HCT116 (cell line): ENCODE data around the gene CDH23. TPM values are rescaled to one million over a fixed set of nuclear protein-coding genes. Genes with fewer than 3 reads are reported as not detected.

ENCODE experiments used
- ATAC-seq: fragments of 200-7000 bp; cut with Tn5 transposase; 2 replicates; pipeline ENCODE4 v1.9.1; 2020; ENCODE audit warnings: mild to moderate bottlenecking, moderate library complexity
- BruUV-seq: library from RNA; stranded (reverse); fragments of 400-500 nt; replicated peaks from 2 replicates; lab custom pipeline; 2021; lab: Mats Ljungman, UMichigan
- CTCF ChIA-PET: fragments of 300-600 bp; sonication (Branson Sonifier 250); formaldehyde crosslinking; loops from one replicate; lab custom pipeline; 2021; ENCODE audit warnings: antibody characterized with exemption; lab: Charles Lee
- POLR2A ChIA-PET: fragments of 300-600, 350-600 bp; sonication (Branson Sonifier 250); formaldehyde crosslinking; loops from one replicate; lab custom pipeline; 2021; ENCODE audit warnings: antibody characterized with exemption; lab: Charles Lee
- RAD21 ChIA-PET, 2 experiments: fragments of 300-600 bp; sonication (Branson Sonifier 250); formaldehyde crosslinking; loops; one replicate each; lab custom pipeline; 2023; ENCODE audit warnings: low total read pairs in 2 of 2; ENCODE audit not compliant: uncharacterized antibody in 2 of 2, unreplicated experiment in 2 of 2, low non-redundant PET in 1 of 2; lab: Charles Lee
- DNase-seq: peaks from one replicate; pipeline ENCODE4 v3.0.0-alpha.2; 2010; ENCODE audit warnings: low read depth, low spot score
- H2AFZ ChIP-seq: fragments of 200-600 bp; shearing (Covaris generic), sonication (generic); 2 replicates; pipeline ENCODE4 v1.6.1; 2017; ENCODE audit warnings: low read depth, mixed run types, mixed read lengths, antibody characterized with exemption, low read length; ENCODE audit not compliant: poor library complexity, severe bottlenecking
- H3K27ac ChIP-seq: 2 replicates; pipeline ENCODE4 v1.5.1; 2012; ENCODE audit warnings: low read depth, low read length
- H3K27me3 ChIP-seq: fragments of 200-600 bp; sonication (generic); 2 replicates; pipeline ENCODE4 v1.6.1; 2016; ENCODE audit warnings: mixed run types, low read length, mixed read lengths; ENCODE audit not compliant: insufficient read depth
- H3K36me3 ChIP-seq, 2 experiments: fragments of 200-500 bp in 1 of 2; fragments of 200-600 bp in 1 of 2; sonication (Bioruptor generic) in 1 of 2; sonication (generic) in 1 of 2; 2 replicates each; pipeline versions ENCODE4 v1.5.1 to v1.6.1; 2014 to 2016; ENCODE audit warnings: low read length in 2 of 2, inconsistent platforms in 1 of 2, mixed read lengths in 1 of 2, mixed run types in 1 of 2; ENCODE audit not compliant: insufficient read depth in 2 of 2, control insufficient read depth in 1 of 2
- H3K4me1 ChIP-seq, 2 experiments: fragments of 200-600 bp in 1 of 2; sonication (generic) in 1 of 2; 2 replicates each; pipeline versions ENCODE4 v1.5.1 to v1.6.1; 2012 to 2017; ENCODE audit warnings: low read length in 2 of 2, inconsistent platforms in 1 of 2, mild to moderate bottlenecking in 1 of 2, mixed read lengths in 1 of 2, mixed run types in 1 of 2, moderate library complexity in 1 of 2; ENCODE audit not compliant: insufficient read depth in 2 of 2, control insufficient read depth in 1 of 2
- H3K4me2 ChIP-seq: fragments of 200-600 bp; sonication (generic); 2 replicates; pipeline ENCODE4 v1.6.1; 2017; ENCODE audit warnings: mixed run types, low read length, mixed read lengths
- H3K4me3 ChIP-seq, 2 experiments: fragments of 200-600 bp in 1 of 2; sonication (generic) in 1 of 2; replicated peaks in 1 of 2; 2 replicates each; pipeline ENCODE4 v1.5.1; 2011 to 2016; ENCODE audit warnings: low read length in 2 of 2, control low read depth in 1 of 2, low read depth in 1 of 2, mild to moderate bottlenecking in 1 of 2, mixed read lengths in 1 of 2, mixed run types in 1 of 2
- H3K79me2 ChIP-seq: fragments of 200-600 bp; sonication (generic); 2 replicates; pipeline ENCODE4 v1.6.1; 2017; ENCODE audit warnings: mild to moderate bottlenecking, mixed run types, low read length, moderate library complexity, mixed read lengths; ENCODE audit not compliant: insufficient read depth
- H3K9ac ChIP-seq: fragments of 200-600 bp; sonication (generic); 2 replicates; pipeline ENCODE4 v1.6.1; 2016; ENCODE audit warnings: low read length, mixed read lengths
- H3K9me2 ChIP-seq: fragments of 200-600 bp; sonication (generic), shearing (Covaris generic); 2 replicates; pipeline ENCODE4 v1.6.1; 2017; ENCODE audit warnings: mixed run types, mild to moderate bottlenecking, moderate library complexity; ENCODE audit not compliant: insufficient read depth
- H3K9me3 ChIP-seq, 2 experiments: fragments of 200-500 bp in 1 of 2; fragments of 200-600 bp in 1 of 2; sonication (Bioruptor generic) in 1 of 2; sonication (generic) in 1 of 2; 2 replicates each; pipeline ENCODE4 v1.6.1; 2014 to 2017; ENCODE audit warnings: low read length in 2 of 2, mixed read lengths in 2 of 2, inconsistent platforms in 1 of 2, low read depth in 1 of 2, mild to moderate bottlenecking in 1 of 2, mixed run types in 1 of 2, moderate library complexity in 1 of 2; ENCODE audit not compliant: control insufficient read depth in 1 of 2, insufficient read depth in 1 of 2
- H4K20me1 ChIP-seq: fragments of 200-600 bp; sonication (generic), shearing (Covaris generic); 2 replicates; pipeline ENCODE4 v1.6.1; 2017; ENCODE audit warnings: mixed run types, mild to moderate bottlenecking, moderate library complexity; ENCODE audit not compliant: insufficient read depth
- CEBPB ChIP-seq: IDR thresholded peaks from 2 replicates; pipeline ENCODE4 v1.6.1; 2012; ENCODE audit warnings: low read depth
- EGR1 ChIP-seq: IDR thresholded peaks from 2 replicates; pipeline ENCODE4 v1.6.1; 2012; ENCODE audit warnings: low read depth
- ELF1 ChIP-seq: IDR thresholded peaks from 2 replicates; pipeline ENCODE4 v1.6.1; 2012; ENCODE audit warnings: low read depth, borderline replicate concordance
- EZH2 ChIP-seq: fragments of 200-600 bp; sonication (generic); IDR thresholded peaks from 2 replicates; pipeline ENCODE4 v1.6.1; 2017; ENCODE audit warnings: antibody characterized with exemption, mixed run types
- EZH2phosphoT487 ChIP-seq: fragments of 200-600 bp; IDR thresholded peaks from 2 replicates; pipeline ENCODE4 v1.6.1; 2018; ENCODE audit warnings: antibody characterized with exemption, borderline replicate concordance
- FOSL1 ChIP-seq: IDR thresholded peaks from 2 replicates; pipeline ENCODE4 v1.6.1; 2012; ENCODE audit warnings: low read depth
- POLR2A ChIP-seq: IDR thresholded peaks from 2 replicates; pipeline ENCODE4 v1.7.0; 2011; ENCODE audit warnings: borderline replicate concordance; ENCODE audit not compliant: insufficient read depth, insufficient read length; ENCODE audit errors: extremely low read depth
- POLR2AphosphoS5 ChIP-seq: IDR thresholded peaks from 2 replicates; pipeline ENCODE4 v1.6.1; 2011; ENCODE audit warnings: mild to moderate bottlenecking, low read depth, low read length, moderate library complexity
- RAD21 ChIP-seq: IDR thresholded peaks from 2 replicates; pipeline ENCODE4 v1.6.1; 2012; ENCODE audit warnings: low read depth, mild to moderate bottlenecking
- SIN3A ChIP-seq: IDR thresholded peaks from 2 replicates; pipeline ENCODE4 v1.6.1; 2012; ENCODE audit warnings: low read depth
- SP1 ChIP-seq: IDR thresholded peaks from 2 replicates; pipeline ENCODE4 v1.6.1; 2012; ENCODE audit warnings: low read depth
- SRF ChIP-seq: IDR thresholded peaks from 2 replicates; pipeline ENCODE4 v1.6.1; 2012; ENCODE audit warnings: low read depth
- YY1 ChIP-seq: IDR thresholded peaks from 2 replicates; pipeline ENCODE4 v1.6.1; 2011; ENCODE audit warnings: low read length, low read depth, moderate library complexity, mild to moderate bottlenecking; ENCODE audit not compliant: insufficient replicate concordance; ENCODE audit errors: extremely low read depth
- ZNF274 ChIP-seq: fragments of 200-500 bp; sonication (Bioruptor generic); IDR thresholded peaks from 2 replicates; pipeline ENCODE4 v1.6.1; 2014; ENCODE audit warnings: mild to moderate bottlenecking, low read depth, low read length, inconsistent platforms
- intact Hi-C: fragments of 100-400 bp; cut with micrococcal nuclease; formaldehyde crosslinking; loops from 2 replicates; pipeline ENCODE4 v1.10.0; 2022
- total RNA-seq: library from RNA; stranded (reverse); gene quantifications from one replicate; pipeline ENCODE4 v1.2.1, GENCODE V29; 2021; ENCODE audit not compliant: unreplicated experiment
- TF ChIP-seq, protein P1 (sequence below), 3 experiments: fragments of 200-600 bp in 1 of 3; sonication (generic) in 1 of 3; IDR thresholded peaks in 2 of 3; conservative IDR thresholded peaks in 1 of 3; 2 replicates each; pipeline ENCODE4 v1.5.1; 2012 to 2017; ENCODE audit warnings: low read depth in 2 of 3, low read length in 2 of 3, antibody characterized with exemption in 1 of 3, borderline replicate concordance in 1 of 3, control low read depth in 1 of 3, mild to moderate bottlenecking in 1 of 3, mixed read lengths in 1 of 3, mixed run types in 1 of 3, moderate library complexity in 1 of 3; ENCODE audit not compliant: insufficient read depth in 1 of 3
- TF ChIP-seq, protein P2 (sequence below): IDR thresholded peaks from 2 replicates; pipeline ENCODE4 v1.6.1; 2012
- TF ChIP-seq, protein P3 (sequence below): IDR thresholded peaks from 2 replicates; pipeline ENCODE4 v1.6.1; 2012
- TF ChIP-seq, protein P4 (sequence below): IDR thresholded peaks from 2 replicates; pipeline ENCODE4 v1.6.1; 2012; ENCODE audit warnings: low read depth

The CDH23 gene
- total RNA-seq, 1 experiment from 2014 or later, result not detected

DNA sequence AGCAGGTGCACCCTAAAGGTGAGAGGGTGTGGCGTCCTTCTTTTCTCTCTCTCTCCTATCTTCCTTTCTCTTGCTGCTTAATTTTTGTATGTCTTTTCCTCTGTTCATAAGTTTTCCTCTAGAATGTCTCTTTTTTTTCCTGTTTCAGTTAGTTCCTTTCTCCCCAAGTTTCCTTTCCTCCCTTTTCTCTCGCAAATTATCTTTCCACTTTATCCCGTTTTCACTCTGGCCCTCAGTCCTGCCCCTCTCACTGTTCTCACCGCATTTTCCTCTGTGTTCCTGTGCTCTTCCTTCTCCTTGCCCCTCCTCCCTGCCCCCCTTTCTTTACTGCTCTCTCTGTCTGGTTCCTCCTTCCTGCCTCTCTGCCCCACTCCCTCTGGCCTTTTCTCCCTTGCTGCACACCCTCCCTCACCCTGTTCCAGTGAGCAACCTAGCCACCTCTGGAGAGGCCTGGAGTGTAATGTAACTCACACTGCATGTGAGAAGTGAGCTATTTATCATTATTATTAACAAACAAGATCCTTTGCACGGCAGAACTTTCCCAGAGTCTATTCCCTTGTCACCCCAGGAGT lies 164.4 kb downstream of the CDH23 start (continued):
- TF ChIP-seq, protein P1, sequence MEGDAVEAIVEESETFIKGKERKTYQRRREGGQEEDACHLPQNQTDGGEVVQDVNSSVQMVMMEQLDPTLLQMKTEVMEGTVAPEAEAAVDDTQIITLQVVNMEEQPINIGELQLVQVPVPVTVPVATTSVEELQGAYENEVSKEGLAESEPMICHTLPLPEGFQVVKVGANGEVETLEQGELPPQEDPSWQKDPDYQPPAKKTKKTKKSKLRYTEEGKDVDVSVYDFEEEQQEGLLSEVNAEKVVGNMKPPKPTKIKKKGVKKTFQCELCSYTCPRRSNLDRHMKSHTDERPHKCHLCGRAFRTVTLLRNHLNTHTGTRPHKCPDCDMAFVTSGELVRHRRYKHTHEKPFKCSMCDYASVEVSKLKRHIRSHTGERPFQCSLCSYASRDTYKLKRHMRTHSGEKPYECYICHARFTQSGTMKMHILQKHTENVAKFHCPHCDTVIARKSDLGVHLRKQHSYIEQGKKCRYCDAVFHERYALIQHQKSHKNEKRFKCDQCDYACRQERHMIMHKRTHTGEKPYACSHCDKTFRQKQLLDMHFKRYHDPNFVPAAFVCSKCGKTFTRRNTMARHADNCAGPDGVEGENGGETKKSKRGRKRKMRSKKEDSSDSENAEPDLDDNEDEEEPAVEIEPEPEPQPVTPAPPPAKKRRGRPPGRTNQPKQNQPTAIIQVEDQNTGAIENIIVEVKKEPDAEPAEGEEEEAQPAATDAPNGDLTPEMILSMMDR (IDR thresholded peaks at IDR 0.05 in 2 of 3, conservative IDR thresholded peaks at IDR 0.05 in 1 of 3; ENCODE audit: borderline replicate concordance in 1 of 3, insufficient read depth in 1 of 3, low read depth in 2 of 3, low read length in 2 of 3), result no peak
- TF ChIP-seq EGR1, result no peak
- no peak for TF ChIP-seq CEBPB
- TF ChIP-seq ZNF274, result no peak

DNA sequence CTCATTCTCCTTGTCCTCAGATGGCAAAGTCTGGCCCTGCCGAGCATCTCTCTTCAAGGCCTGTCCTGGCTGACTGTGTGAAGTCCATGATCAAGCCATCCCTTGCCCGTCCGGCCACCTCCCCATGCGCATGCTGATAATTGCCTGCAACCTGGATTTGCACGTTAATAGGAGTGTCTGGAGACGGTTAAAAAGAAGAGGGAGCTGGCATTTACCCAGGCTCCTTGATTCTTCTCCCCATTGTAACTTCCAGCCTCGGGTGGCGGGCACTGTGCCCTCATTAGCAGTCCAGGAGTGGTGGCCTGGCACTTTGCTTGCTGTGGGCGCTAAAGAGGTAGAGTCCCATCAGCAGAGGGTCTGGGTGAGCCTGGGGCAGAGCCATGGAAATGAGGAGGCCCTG lies 165.5 kb downstream of the CDH23 start:
- POLR2A ChIA-PET, result no interaction called here
- intact Hi-C loops, result no loop called here
- TF ChIP-seq, protein P1 (IDR thresholded peaks at IDR 0.05 in 2 of 3, conservative IDR thresholded peaks at IDR 0.05 in 1 of 3; ENCODE audit: borderline replicate concordance in 1 of 3, insufficient read depth in 1 of 3, low read depth in 2 of 3, low read length in 2 of 3), result no peak
- TF ChIP-seq EZH2, result no peak
- TF ChIP-seq ELF1, result no peak
- no peak for TF ChIP-seq YY1
- TF ChIP-seq, protein P2, sequence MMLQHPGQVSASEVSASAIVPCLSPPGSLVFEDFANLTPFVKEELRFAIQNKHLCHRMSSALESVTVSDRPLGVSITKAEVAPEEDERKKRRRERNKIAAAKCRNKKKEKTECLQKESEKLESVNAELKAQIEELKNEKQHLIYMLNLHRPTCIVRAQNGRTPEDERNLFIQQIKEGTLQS, result no peak
- no peak for TF ChIP-seq EZH2phosphoT487
- TF ChIP-seq SIN3A, result no peak
- TF ChIP-seq POLR2AphosphoS5, result no peak
- TF ChIP-seq POLR2A, result no peak
- TF ChIP-seq ZNF274, result no peak
- TF ChIP-seq FOSL1, result no peak
- no peak for TF ChIP-seq SRF
- TF ChIP-seq RAD21, result no peak
- TF ChIP-seq, protein P3, sequence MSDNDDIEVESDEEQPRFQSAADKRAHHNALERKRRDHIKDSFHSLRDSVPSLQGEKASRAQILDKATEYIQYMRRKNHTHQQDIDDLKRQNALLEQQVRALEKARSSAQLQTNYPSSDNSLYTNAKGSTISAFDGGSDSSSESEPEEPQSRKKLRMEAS, result no peak
- no peak for TF ChIP-seq SP1
- TF ChIP-seq, protein P4, sequence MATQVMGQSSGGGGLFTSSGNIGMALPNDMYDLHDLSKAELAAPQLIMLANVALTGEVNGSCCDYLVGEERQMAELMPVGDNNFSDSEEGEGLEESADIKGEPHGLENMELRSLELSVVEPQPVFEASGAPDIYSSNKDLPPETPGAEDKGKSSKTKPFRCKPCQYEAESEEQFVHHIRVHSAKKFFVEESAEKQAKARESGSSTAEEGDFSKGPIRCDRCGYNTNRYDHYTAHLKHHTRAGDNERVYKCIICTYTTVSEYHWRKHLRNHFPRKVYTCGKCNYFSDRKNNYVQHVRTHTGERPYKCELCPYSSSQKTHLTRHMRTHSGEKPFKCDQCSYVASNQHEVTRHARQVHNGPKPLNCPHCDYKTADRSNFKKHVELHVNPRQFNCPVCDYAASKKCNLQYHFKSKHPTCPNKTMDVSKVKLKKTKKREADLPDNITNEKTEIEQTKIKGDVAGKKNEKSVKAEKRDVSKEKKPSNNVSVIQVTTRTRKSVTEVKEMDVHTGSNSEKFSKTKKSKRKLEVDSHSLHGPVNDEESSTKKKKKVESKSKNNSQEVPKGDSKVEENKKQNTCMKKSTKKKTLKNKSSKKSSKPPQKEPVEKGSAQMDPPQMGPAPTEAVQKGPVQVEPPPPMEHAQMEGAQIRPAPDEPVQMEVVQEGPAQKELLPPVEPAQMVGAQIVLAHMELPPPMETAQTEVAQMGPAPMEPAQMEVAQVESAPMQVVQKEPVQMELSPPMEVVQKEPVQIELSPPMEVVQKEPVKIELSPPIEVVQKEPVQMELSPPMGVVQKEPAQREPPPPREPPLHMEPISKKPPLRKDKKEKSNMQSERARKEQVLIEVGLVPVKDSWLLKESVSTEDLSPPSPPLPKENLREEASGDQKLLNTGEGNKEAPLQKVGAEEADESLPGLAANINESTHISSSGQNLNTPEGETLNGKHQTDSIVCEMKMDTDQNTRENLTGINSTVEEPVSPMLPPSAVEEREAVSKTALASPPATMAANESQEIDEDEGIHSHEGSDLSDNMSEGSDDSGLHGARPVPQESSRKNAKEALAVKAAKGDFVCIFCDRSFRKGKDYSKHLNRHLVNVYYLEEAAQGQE, result no peak
- no peak for TF ChIP-seq EGR1

More for the DNA sequence above, 165.5 kb downstream of the CDH23 start:
- ChIA-PET CTCF (no interaction called here), RAD21 (no interaction called here)
- Histone ChIP-seq H3K4me3 (no peak overlapping the region), H3K27me3 (peaks cover 23% of the 10 kb centered on the region; the same call in 1 of the 2 replicates), H3K4me2 (no peak overlapping the region), H2AFZ (no peak overlapping the region), H3K4me1 (no peaks in the 10 kb centered on the region), H3K9me3 (no peaks in the 10 kb centered on the region), H3K9ac (no peak overlapping the region), H4K20me1 (no peaks in the 10 kb centered on the region), H3K79me2 (no peaks in the 10 kb centered on the region), H3K9me2 (no peaks in the 10 kb centered on the region), H3K36me3 (no peaks in the 10 kb centered on the region), H3K27ac (no peak overlapping the region)
- no TSS peak for BruUV-seq
- DNase-seq (no peak), ATAC-seq (no peak)
